Measurements from ENCODE around the gene MINDY4.

- TF ChIP-seq, protein P1, sequence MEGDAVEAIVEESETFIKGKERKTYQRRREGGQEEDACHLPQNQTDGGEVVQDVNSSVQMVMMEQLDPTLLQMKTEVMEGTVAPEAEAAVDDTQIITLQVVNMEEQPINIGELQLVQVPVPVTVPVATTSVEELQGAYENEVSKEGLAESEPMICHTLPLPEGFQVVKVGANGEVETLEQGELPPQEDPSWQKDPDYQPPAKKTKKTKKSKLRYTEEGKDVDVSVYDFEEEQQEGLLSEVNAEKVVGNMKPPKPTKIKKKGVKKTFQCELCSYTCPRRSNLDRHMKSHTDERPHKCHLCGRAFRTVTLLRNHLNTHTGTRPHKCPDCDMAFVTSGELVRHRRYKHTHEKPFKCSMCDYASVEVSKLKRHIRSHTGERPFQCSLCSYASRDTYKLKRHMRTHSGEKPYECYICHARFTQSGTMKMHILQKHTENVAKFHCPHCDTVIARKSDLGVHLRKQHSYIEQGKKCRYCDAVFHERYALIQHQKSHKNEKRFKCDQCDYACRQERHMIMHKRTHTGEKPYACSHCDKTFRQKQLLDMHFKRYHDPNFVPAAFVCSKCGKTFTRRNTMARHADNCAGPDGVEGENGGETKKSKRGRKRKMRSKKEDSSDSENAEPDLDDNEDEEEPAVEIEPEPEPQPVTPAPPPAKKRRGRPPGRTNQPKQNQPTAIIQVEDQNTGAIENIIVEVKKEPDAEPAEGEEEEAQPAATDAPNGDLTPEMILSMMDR (IDR thresholded peaks at IDR 0.05): no peak
- TF ChIP-seq POLR2A (IDR thresholded peaks at IDR 0.05): no peak
These were observed 147.5 kb downstream of the MINDY4 start for GRCh38 chr7:30918676-30919075.

All from right lobe of liver (tissue), 4 donors.